GM11168 (cell line): ENCODE measurements around the gene TLE6.

Experiments used
- in situ Hi-C: fragments of 300-500 bp; cut with MboI; formaldehyde crosslinking; loops from one replicate; pipeline ENCODE4 v1.12.0; 2022; ENCODE audit warnings: low sequenced_read_pairs; ENCODE audit not compliant: unreplicated experiment

Gene TLE6

GRCh38 chr19:3041761-3042620 lies 64.6 kb downstream of the TLE6 start:
- in situ Hi-C loops: no loop called here

GRCh38 chr19:3042621-3043267 lies 65.4 kb downstream of the TLE6 start:
- in situ Hi-C loops: no loop called here
